ENCODE results near the gene IDH3B.

DNA sequence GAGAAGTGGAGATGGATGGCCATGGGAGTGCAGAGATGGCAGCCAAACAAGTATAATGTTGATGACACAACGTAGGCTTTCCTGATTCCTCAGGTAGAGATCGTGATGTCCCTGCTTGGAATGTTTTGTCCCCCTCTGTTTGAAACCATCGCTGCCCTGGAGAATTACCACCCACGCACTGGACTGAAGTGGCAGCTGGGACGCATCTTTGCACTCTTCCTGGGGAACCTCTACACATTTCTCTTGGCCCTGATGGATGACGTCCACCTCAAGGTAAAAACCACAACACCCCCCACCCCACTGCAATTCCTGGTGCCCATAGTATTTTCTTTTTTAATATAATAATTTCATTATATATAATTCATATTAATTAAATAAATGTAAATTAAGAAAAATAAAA, 53.7 kb downstream of the IDH3B start:
- TF ChIP-seq, protein P1, sequence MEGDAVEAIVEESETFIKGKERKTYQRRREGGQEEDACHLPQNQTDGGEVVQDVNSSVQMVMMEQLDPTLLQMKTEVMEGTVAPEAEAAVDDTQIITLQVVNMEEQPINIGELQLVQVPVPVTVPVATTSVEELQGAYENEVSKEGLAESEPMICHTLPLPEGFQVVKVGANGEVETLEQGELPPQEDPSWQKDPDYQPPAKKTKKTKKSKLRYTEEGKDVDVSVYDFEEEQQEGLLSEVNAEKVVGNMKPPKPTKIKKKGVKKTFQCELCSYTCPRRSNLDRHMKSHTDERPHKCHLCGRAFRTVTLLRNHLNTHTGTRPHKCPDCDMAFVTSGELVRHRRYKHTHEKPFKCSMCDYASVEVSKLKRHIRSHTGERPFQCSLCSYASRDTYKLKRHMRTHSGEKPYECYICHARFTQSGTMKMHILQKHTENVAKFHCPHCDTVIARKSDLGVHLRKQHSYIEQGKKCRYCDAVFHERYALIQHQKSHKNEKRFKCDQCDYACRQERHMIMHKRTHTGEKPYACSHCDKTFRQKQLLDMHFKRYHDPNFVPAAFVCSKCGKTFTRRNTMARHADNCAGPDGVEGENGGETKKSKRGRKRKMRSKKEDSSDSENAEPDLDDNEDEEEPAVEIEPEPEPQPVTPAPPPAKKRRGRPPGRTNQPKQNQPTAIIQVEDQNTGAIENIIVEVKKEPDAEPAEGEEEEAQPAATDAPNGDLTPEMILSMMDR (conservative IDR thresholded peaks at IDR 0.05; ENCODE audit: low read length): no peak
- TF ChIP-seq EZH2phosphoT487 (IDR thresholded peaks at IDR 0.05; ENCODE audit: borderline replicate concordance): no peak

Data from Loucy (cell line).